Measurements from ENCODE around the gene PCDHGA11. TPM values are rescaled to one million over a fixed set of nuclear protein-coding genes. Genes with fewer than 3 reads are reported as not detected.

Gene PCDHGA11
- total and polyA plus RNA-seq, 2 donors (not counting 3 experiments of a cell fraction or from before 2014, with no cell fraction given): 8.0 to 11.5 TPM

- Histone ChIP-seq H3K27me3 (ENCODE audit: control insufficient read depth in 2 of 2, insufficient read depth in 2 of 2, low read length in 2 of 2) (peaks cover 31 to 69% of the 10 kb centered on the region in 2 experiments), H3K9me3 (replicated peaks; ENCODE audit: control insufficient read depth, insufficient read depth, low read length) (no peaks in the 10 kb centered on the region), H3K4me2 (ENCODE audit: insufficient read depth, low read length) (no peak overlapping the region), H3K9ac (replicated peaks; ENCODE audit: extremely low read depth, insufficient read depth, low read length) (no peak overlapping the region), H3K79me2 (ENCODE audit: control insufficient read depth, insufficient read depth, low read length) (no peaks in the 10 kb centered on the region), H3K36me3 (ENCODE audit: control insufficient read depth in 2 of 2, extremely low read depth in 1 of 2, insufficient read depth in 2 of 2, low read length in 2 of 2) (no peaks in the 10 kb centered on the region), H3K4me3 (replicated peaks in 1 of 3; ENCODE audit: insufficient read depth in 1 of 3, low read depth in 1 of 3, low read length in 3 of 3) (no peak overlapping the region), H3K4me1 (ENCODE audit: control insufficient read depth, extremely low read depth, insufficient read depth, low read length) (peaks cover 17% of the 10 kb centered on the region), H4K20me1 (replicated peaks; ENCODE audit: control insufficient read depth, extremely low read depth, insufficient read depth, low read length) (no peaks in the 10 kb centered on the region), H3K27ac (ENCODE audit: insufficient read depth, low read depth, low read length) (no peak overlapping the region), H2AFZ (ENCODE audit: low read depth, low read length) (no peak overlapping the region), H3K9me1 (replicated peaks; ENCODE audit: control insufficient read depth, extremely low read depth, insufficient read depth, low read length) (no peaks in the 10 kb centered on the region)
- POLR2A ChIA-PET: no interaction called here
- intact Hi-C loops (cut with micrococcal nuclease) (no loop called here), dilution Hi-C loops (cut with MboI; ENCODE audit: extremely low pct_ligation_motif_present, low sequenced_read_pairs) (no loop called here)
- no TSS peak for BruUV-seq (replicated peaks)
- no peak for FAIRE-seq
- no peak for DNase-seq (ENCODE audit: low read depth, low spot score)
- TF ChIP-seq POLR2A (IDR thresholded peaks at IDR 0.05; ENCODE audit: low read depth, low read length) (no peak), POLR2AphosphoS5 (IDR thresholded peaks at IDR 0.05; ENCODE audit: insufficient read depth, low read depth, low read length) (no peak), GATA2 (IDR thresholded peaks at IDR 0.05; ENCODE audit: insufficient read depth, insufficient read length, low read depth, low read length) (no peak), EZH2 (IDR thresholded peaks at IDR 0.05; ENCODE audit: borderline replicate concordance, low read depth, low read length, severe bottlenecking) (no peak), FOS (IDR thresholded peaks at IDR 0.05; ENCODE audit: borderline replicate concordance, insufficient read depth, low read length) (no peak), MYC (IDR thresholded peaks at IDR 0.05; ENCODE audit: low read depth, low read length) (no peak), CTCF (IDR thresholded peaks at IDR 0.05; ENCODE audit: extremely low read depth in 1 of 2, insufficient read depth in 1 of 2, low read depth in 1 of 2, low read length in 2 of 2) (no peak), JUN (IDR thresholded peaks at IDR 0.05; ENCODE audit: borderline replicate concordance, insufficient read depth, insufficient read length, low read depth) (no peak), MAX (IDR thresholded peaks at IDR 0.05; ENCODE audit: insufficient read depth, insufficient read length) (no peak)
- CTCF ChIA-PET: interaction anchor here (1.4 to 6.3 kb wide), 6 partner anchors 20 to 139 kb away, joined by 4 to 308 read pairs (median 36); partner anchors contain the start of genes PCDHGB6 and PCDHGC3
These were observed 7.1 kb downstream of the PCDHGA11 start for GRCh38 chr5:141427783-141428426.

Data from endothelial cell of umbilical vein (primary cell).